ENCODE data around the gene TMEM258. TPM values are rescaled to one million over a fixed set of nuclear protein-coding genes. Genes with fewer than 3 reads are reported as not detected.

TMEM258 gene
- total RNA-seq, 1 experiment from 2014 or later: 201 TPM

- no peak overlapping the region for H4K5ac ChIP-seq (ENCODE audit: insufficient read length, low read depth, low read length)
- peak overlapping the region; percentile 85 for H3K9ac ChIP-seq (ENCODE audit: extremely low read depth, insufficient read length, low read length)
- Mint-ChIP-seq H3K36me3 (ENCODE audit: insufficient read depth in 1 of 3, low read depth in 3 of 3) (peaks cover 31 to 63% (median 50%) of the 10 kb centered on the region in 3 experiments), H3K9me3 (no peaks in the 10 kb centered on the region), H3K4me1 (peaks cover 20 to 26% of the 10 kb centered on the region in 2 experiments), H3K27me3 (ENCODE audit: low read depth) (no peaks in the 10 kb centered on the region; the same call in 1 of the 2 replicates), H3K27ac (peak overlapping the region in 2 of 3 experiments; percentile 86 to 100; a peak in 5 of 7 replicates), H3K4me3 (peak overlapping the region; percentile 95 to 98)
- no peaks in the 10 kb centered on the region for H3K9me3 ChIP-seq (ENCODE audit: control insufficient read depth, low read depth, low read length)
- no peak overlapping the region for H2BK120ac ChIP-seq (ENCODE audit: low read depth, low read length, poor library complexity, severe bottlenecking)
- no peak overlapping the region for H3K14ac ChIP-seq (ENCODE audit: insufficient read depth, low read length)
- H2AK5ac ChIP-seq (ENCODE audit: insufficient read length, low read length): no peak overlapping the region
- no peak overlapping the region for H4K8ac ChIP-seq (replicated peaks; ENCODE audit: insufficient read length, low read depth, low read length)
- no CpG with 5 or more reads among the region's 3 CpGs for WGBS (ENCODE audit: extremely low coverage, insufficient read length, low lambda C conversion rate)
- H2AFZ ChIP-seq (ENCODE audit: low read length): no peak overlapping the region
- H3K4ac ChIP-seq (ENCODE audit: low read depth, low read length): no peak overlapping the region
- peaks cover 5% of the 10 kb centered on the region for H3K79me1 ChIP-seq (ENCODE audit: insufficient read depth, low read depth, low read length, poor library complexity, severe bottlenecking)
- no peak overlapping the region for H2BK12ac ChIP-seq (ENCODE audit: insufficient read length, low read depth, low read length)
- no peak overlapping the region for H2BK15ac ChIP-seq (ENCODE audit: low read depth, low read length)
- H3K18ac ChIP-seq (ENCODE audit: insufficient read length, low read depth, low read length): no peak overlapping the region
- H3K27ac ChIP-seq (ENCODE audit: insufficient read length, low read depth, low read length): no peak overlapping the region
- no peak overlapping the region for H2BK5ac ChIP-seq (ENCODE audit: insufficient read length, low read length)
- no peak overlapping the region for H3K56ac ChIP-seq (ENCODE audit: insufficient read length, low read depth, low read length)
- no peak overlapping the region for H3K23ac ChIP-seq (ENCODE audit: insufficient read length, low read depth, low read length)
- peaks cover 3% of the 10 kb centered on the region for H3K23me2 ChIP-seq (ENCODE audit: insufficient read length, low read depth, low read length, poor library complexity, severe bottlenecking)
- H3T11ph ChIP-seq (ENCODE audit: low read length): no peak overlapping the region
- DNase-seq: no peak
- H3K27me3 ChIP-seq (ENCODE audit: insufficient read depth, low read length): no peaks in the 10 kb centered on the region
- peaks cover 2% of the 10 kb centered on the region for H4K20me1 ChIP-seq (ENCODE audit: control insufficient read depth, insufficient read depth, insufficient read length)
- no peak overlapping the region for H2BK20ac ChIP-seq (ENCODE audit: low read depth, low read length, poor library complexity, severe bottlenecking)
- H3K4me1 ChIP-seq (ENCODE audit: insufficient read depth, low read length): no peaks in the 10 kb centered on the region
- no peak for TF ChIP-seq CTCF (conservative IDR thresholded peaks at IDR 0.05)
- peak overlapping the region; percentile 78 for H3K4me2 ChIP-seq (ENCODE audit: insufficient read depth, insufficient read length, low read length)
- no peak overlapping the region for H4K91ac ChIP-seq (ENCODE audit: insufficient read length, low read depth, low read length)
- peaks cover 16% of the 10 kb centered on the region; the same call in 1 of the 2 replicates for H3K79me2 ChIP-seq (ENCODE audit: insufficient read depth, low read length)
Measured at GRCh38 chr11:61793829-61794204, 1.4 kb upstream of the TMEM258 start.
